ENCODE results near the gene RUNDC3A.

DNA sequence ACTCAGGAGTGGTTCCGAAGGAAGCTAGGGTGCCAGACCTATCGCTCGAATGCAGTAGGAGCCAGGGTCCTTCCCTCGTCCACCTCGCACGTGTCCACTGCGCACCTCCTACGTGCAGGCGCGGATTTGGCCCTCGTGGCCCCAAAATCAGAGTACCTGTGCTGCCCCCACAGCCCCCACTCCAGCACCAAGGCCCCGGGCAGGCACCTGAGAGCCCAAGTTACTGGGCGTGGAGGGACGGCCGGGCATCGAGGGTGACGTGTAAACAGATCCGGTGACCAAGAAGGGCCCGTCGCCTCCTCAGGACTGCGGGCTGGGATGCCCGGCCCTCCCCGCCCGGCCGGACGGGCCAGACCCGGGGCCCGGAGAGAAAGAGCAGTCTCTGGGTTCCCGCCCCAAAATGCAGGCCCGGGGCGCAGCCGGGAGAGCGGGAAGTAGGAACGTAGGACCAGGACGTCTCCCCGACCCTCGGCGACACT lies 15.7 kb downstream of the RUNDC3A start:
- TF ChIP-seq, protein P1, sequence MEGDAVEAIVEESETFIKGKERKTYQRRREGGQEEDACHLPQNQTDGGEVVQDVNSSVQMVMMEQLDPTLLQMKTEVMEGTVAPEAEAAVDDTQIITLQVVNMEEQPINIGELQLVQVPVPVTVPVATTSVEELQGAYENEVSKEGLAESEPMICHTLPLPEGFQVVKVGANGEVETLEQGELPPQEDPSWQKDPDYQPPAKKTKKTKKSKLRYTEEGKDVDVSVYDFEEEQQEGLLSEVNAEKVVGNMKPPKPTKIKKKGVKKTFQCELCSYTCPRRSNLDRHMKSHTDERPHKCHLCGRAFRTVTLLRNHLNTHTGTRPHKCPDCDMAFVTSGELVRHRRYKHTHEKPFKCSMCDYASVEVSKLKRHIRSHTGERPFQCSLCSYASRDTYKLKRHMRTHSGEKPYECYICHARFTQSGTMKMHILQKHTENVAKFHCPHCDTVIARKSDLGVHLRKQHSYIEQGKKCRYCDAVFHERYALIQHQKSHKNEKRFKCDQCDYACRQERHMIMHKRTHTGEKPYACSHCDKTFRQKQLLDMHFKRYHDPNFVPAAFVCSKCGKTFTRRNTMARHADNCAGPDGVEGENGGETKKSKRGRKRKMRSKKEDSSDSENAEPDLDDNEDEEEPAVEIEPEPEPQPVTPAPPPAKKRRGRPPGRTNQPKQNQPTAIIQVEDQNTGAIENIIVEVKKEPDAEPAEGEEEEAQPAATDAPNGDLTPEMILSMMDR (IDR thresholded peaks at IDR 0.05) = no peak
- TF ChIP-seq POLR2A (IDR thresholded peaks at IDR 0.05; ENCODE audit: low read depth) (no peak), EP300 (IDR thresholded peaks at IDR 0.05) (no peak)
